WTC11 (cell line): Measurements from ENCODE around the gene IFNG-AS1. TPM values are rescaled to one million over a fixed set of nuclear protein-coding genes. Genes with fewer than 3 reads are reported as not detected.

ENCODE experiments used
- ATAC-seq: fragments of 200-7000 bp; cut with Tn5 transposase; 2 replicates; pipeline ENCODE4 v1.10.0; 2021; ENCODE audit warnings: mild to moderate bottlenecking, moderate library complexity
- CTCF ChIA-PET: fragments of 300-600 bp; sonication (Branson Sonifier 250); formaldehyde crosslinking; loops from one replicate; lab custom pipeline; 2021; ENCODE audit warnings: antibody characterized with exemption; lab: Charles Lee
- POLR2A ChIA-PET: fragments of 350-600 bp; sonication (Branson Sonifier 250); formaldehyde crosslinking; loops from one replicate; lab custom pipeline; 2021; ENCODE audit warnings: antibody characterized with exemption; lab: Charles Lee
- DNase-seq: peaks from one replicate; pipeline ENCODE4 v3.0.0; 2021; ENCODE audit warnings: low spot score
- H3K27ac Mint-ChIP-seq: 2 replicates; pipeline ENCODE4 v1.8.0; 2021; ENCODE audit warnings: mixed read lengths
- H3K27me3 Mint-ChIP-seq: 2 replicates; pipeline ENCODE4 v1.8.0; 2021; ENCODE audit warnings: low read depth, mild to moderate bottlenecking, moderate library complexity, mixed read lengths
- H3K36me3 Mint-ChIP-seq: 2 replicates; pipeline ENCODE4 v1.8.0; 2021; ENCODE audit warnings: mixed read lengths
- H3K4me1 Mint-ChIP-seq: 2 replicates; pipeline ENCODE4 v1.8.0; 2022; ENCODE audit warnings: mixed read lengths
- H3K4me3 Mint-ChIP-seq: 2 replicates; pipeline ENCODE4 v1.8.0; 2021; ENCODE audit warnings: mild to moderate bottlenecking, moderate library complexity, mixed read lengths
- H3K9me3 Mint-ChIP-seq: 2 replicates; pipeline ENCODE4 v1.8.0; 2021; ENCODE audit warnings: mixed read lengths
- ATF3 ChIP-seq: sonication (generic); formaldehyde crosslinking; conservative IDR thresholded peaks from 2 replicates; pipeline ENCODE4 v1.8.1; 2022; ENCODE audit warnings: mild to moderate bottlenecking, missing genetic modification reagents
- EMX1 ChIP-seq: fragments of 250-450 bp; sonication (Bioruptor Pico); IDR thresholded peaks from 2 replicates; pipeline ENCODE4 v1.8.0; 2021; ENCODE audit warnings: mild to moderate bottlenecking
- FOXJ3 ChIP-seq: sonication (generic); formaldehyde crosslinking; IDR thresholded peaks from 2 replicates; pipeline ENCODE4 v1.9.0; 2021; ENCODE audit warnings: missing genetic modification reagents, mild to moderate bottlenecking, borderline replicate concordance
- HMGA2 ChIP-seq: fragments of 250-450 bp; sonication (Bioruptor Pico); IDR thresholded peaks from 2 replicates; pipeline ENCODE4 v1.4.0; 2021; ENCODE audit warnings: mild to moderate bottlenecking, moderate library complexity
- IRF2 ChIP-seq: sonication (generic); formaldehyde crosslinking; IDR thresholded peaks from 2 replicates; pipeline ENCODE4 v1.8.0; 2022; ENCODE audit warnings: low read depth, missing genetic modification reagents, borderline replicate concordance
- MAX ChIP-seq: sonication (generic); formaldehyde crosslinking; IDR thresholded peaks from 2 replicates; pipeline ENCODE4 v1.8.0; 2022; ENCODE audit warnings: mild to moderate bottlenecking, missing genetic modification reagents
- MXD4 ChIP-seq: fragments of 250-450 bp; sonication (Bioruptor Pico); IDR thresholded peaks from 2 replicates; pipeline ENCODE4 v1.8.0; 2021; ENCODE audit warnings: mild to moderate bottlenecking, moderate library complexity, borderline replicate concordance
- NR1H2 ChIP-seq: sonication (generic); formaldehyde crosslinking; IDR thresholded peaks from 2 replicates; pipeline ENCODE4 v1.9.0; 2021; ENCODE audit warnings: mild to moderate bottlenecking, moderate library complexity, missing genetic modification reagents
- PRDM15 ChIP-seq: sonication (generic); formaldehyde crosslinking; IDR thresholded peaks from 2 replicates; pipeline ENCODE4 v1.8.0; 2022; ENCODE audit warnings: missing genetic modification reagents
- PRRX2 ChIP-seq: fragments of 250-450 bp; sonication (Bioruptor Pico); IDR thresholded peaks from 2 replicates; pipeline ENCODE4 v1.8.0; 2021; ENCODE audit warnings: mild to moderate bottlenecking
- SMAD3 ChIP-seq: sonication (generic); formaldehyde crosslinking; IDR thresholded peaks from 2 replicates; pipeline ENCODE4 v1.8.0; 2022; ENCODE audit warnings: missing genetic modification reagents, mild to moderate bottlenecking, borderline replicate concordance
- TCF7 ChIP-seq: sonication (generic); formaldehyde crosslinking; IDR thresholded peaks from 2 replicates; pipeline ENCODE4 v1.8.0; 2022; ENCODE audit warnings: mild to moderate bottlenecking, low read depth, missing genetic modification reagents, moderate library complexity
- USF2 ChIP-seq: sonication (generic); formaldehyde crosslinking; IDR thresholded peaks from 2 replicates; pipeline ENCODE4 v1.8.1; 2023; ENCODE audit warnings: mild to moderate bottlenecking, missing genetic modification reagents, moderate library complexity
- ZNF121 ChIP-seq: sonication (generic); formaldehyde crosslinking; IDR thresholded peaks from 2 replicates; pipeline ENCODE4 v1.8.0; 2023; ENCODE audit warnings: missing genetic modification reagents
- ZNF232 ChIP-seq: sonication (generic); formaldehyde crosslinking; IDR thresholded peaks from 2 replicates; pipeline ENCODE4 v1.8.0; 2022; ENCODE audit warnings: mild to moderate bottlenecking, missing genetic modification reagents
- ZNF416 ChIP-seq: fragments of 250-450 bp; sonication (Bioruptor Pico); IDR thresholded peaks from 2 replicates; pipeline ENCODE4 v1.9.0; 2021; ENCODE audit warnings: mild to moderate bottlenecking, inconsistent platforms
- ZNF512 ChIP-seq: sonication (generic); formaldehyde crosslinking; IDR thresholded peaks from 2 replicates; pipeline ENCODE4 v1.8.1; 2022; ENCODE audit warnings: missing genetic modification reagents, borderline replicate concordance
- total RNA-seq: library from RNA; stranded (reverse); gene quantifications from 3 replicates; pipeline ENCODE4 v1.2.3, GENCODE V29; 2021
- TF ChIP-seq, protein P1 (sequence below): sonication (generic); formaldehyde crosslinking; IDR thresholded peaks from 2 replicates; pipeline ENCODE4 v1.8.0; 2023; ENCODE audit warnings: mild to moderate bottlenecking, missing genetic modification reagents
- TF ChIP-seq, protein P2 (sequence below): sonication (generic); formaldehyde crosslinking; IDR thresholded peaks from 2 replicates; pipeline ENCODE4 v1.8.1; 2023; ENCODE audit warnings: mild to moderate bottlenecking, missing genetic modification reagents, moderate library complexity
- TF ChIP-seq, protein P3 (sequence below): fragments of 250-450 bp; sonication (Bioruptor Pico); IDR thresholded peaks from 2 replicates; pipeline ENCODE4 v1.9.0; 2021; ENCODE audit warnings: mild to moderate bottlenecking

The IFNG-AS1 gene
- total RNA-seq, 1 experiment from 2014 or later = not detected

DNA sequence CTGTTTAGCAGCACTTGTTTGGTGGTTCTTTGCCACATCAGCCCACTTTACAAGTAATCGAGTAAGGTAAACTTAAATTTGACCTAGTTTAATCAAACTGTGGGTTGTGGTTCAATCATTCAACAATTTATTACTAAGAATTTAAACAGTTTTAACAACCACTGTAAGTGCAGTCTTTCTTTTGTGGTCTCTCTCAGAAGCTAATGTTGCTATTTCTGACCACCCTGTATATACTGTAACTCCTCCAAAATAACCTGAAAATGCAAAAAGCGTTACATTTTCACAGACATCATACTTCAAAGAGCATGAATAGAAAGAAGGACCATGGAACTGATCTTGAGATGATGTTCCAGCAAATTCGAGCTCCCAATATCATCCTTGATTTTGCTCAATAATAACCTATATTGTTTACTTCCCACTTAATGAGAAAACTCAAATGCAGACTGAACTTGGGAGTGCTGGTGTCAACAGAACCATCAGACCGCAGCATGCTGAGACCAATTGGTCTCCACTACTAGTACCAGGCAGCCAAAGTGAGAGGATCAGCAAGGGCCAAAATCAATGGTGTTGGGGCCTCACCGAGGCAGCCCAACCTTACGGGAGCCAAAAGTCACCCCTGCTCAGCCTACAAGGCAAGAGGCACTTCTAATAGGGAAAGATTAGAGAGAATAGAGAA, 22.1 kb downstream of the IFNG-AS1 start:
- ChIA-PET CTCF (interaction anchor here (0.7 to 1.5 kb wide), 3 partner anchors 17 to 655 kb away, joined by 3 to 4 read pairs (median 4); no protein-coding TSS in a partner anchor), POLR2A (no interaction called here)
- no peak for DNase-seq
- Mint-ChIP-seq H3K36me3 (no peaks in the 10 kb centered on the region), H3K4me1 (peaks cover 15% of the 10 kb centered on the region), H3K27ac (no peak overlapping the region), H3K4me3 (no peak overlapping the region), H3K27me3 (no peaks in the 10 kb centered on the region), H3K9me3 (no peaks in the 10 kb centered on the region)
- no peak for TF ChIP-seq MAX (CRISPR knock-in tag)
- no peak for TF ChIP-seq ZNF121 (CRISPR knock-in tag)
- no peak for TF ChIP-seq ATF3 (CRISPR knock-in tag)
- no peak for TF ChIP-seq IRF2 (CRISPR knock-in tag)
- TF ChIP-seq ZNF512 (CRISPR knock-in tag) = no peak
- TF ChIP-seq, protein P1, sequence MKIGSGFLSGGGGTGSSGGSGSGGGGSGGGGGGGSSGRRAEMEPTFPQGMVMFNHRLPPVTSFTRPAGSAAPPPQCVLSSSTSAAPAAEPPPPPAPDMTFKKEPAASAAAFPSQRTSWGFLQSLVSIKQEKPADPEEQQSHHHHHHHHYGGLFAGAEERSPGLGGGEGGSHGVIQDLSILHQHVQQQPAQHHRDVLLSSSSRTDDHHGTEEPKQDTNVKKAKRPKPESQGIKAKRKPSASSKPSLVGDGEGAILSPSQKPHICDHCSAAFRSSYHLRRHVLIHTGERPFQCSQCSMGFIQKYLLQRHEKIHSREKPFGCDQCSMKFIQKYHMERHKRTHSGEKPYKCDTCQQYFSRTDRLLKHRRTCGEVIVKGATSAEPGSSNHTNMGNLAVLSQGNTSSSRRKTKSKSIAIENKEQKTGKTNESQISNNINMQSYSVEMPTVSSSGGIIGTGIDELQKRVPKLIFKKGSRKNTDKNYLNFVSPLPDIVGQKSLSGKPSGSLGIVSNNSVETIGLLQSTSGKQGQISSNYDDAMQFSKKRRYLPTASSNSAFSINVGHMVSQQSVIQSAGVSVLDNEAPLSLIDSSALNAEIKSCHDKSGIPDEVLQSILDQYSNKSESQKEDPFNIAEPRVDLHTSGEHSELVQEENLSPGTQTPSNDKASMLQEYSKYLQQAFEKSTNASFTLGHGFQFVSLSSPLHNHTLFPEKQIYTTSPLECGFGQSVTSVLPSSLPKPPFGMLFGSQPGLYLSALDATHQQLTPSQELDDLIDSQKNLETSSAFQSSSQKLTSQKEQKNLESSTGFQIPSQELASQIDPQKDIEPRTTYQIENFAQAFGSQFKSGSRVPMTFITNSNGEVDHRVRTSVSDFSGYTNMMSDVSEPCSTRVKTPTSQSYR (CRISPR knock-in tag) = no peak
- TF ChIP-seq, protein P2, sequence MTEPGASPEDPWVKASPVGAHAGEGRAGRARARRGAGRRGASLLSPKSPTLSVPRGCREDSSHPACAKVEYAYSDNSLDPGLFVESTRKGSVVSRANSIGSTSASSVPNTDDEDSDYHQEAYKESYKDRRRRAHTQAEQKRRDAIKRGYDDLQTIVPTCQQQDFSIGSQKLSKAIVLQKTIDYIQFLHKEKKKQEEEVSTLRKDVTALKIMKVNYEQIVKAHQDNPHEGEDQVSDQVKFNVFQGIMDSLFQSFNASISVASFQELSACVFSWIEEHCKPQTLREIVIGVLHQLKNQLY (CRISPR knock-in tag) = no peak
- TF ChIP-seq EMX1 = no peak
- no peak for TF ChIP-seq HMGA2 (CRISPR knock-in tag)
- TF ChIP-seq PRDM15 (CRISPR knock-in tag) = no peak
- TF ChIP-seq FOXJ3 (CRISPR knock-in tag) = no peak
- TF ChIP-seq TCF7 = no peak
- TF ChIP-seq ZNF416 (CRISPR knock-in tag) = no peak
- no peak for TF ChIP-seq SMAD3 (CRISPR knock-in tag)
- TF ChIP-seq, protein P3, sequence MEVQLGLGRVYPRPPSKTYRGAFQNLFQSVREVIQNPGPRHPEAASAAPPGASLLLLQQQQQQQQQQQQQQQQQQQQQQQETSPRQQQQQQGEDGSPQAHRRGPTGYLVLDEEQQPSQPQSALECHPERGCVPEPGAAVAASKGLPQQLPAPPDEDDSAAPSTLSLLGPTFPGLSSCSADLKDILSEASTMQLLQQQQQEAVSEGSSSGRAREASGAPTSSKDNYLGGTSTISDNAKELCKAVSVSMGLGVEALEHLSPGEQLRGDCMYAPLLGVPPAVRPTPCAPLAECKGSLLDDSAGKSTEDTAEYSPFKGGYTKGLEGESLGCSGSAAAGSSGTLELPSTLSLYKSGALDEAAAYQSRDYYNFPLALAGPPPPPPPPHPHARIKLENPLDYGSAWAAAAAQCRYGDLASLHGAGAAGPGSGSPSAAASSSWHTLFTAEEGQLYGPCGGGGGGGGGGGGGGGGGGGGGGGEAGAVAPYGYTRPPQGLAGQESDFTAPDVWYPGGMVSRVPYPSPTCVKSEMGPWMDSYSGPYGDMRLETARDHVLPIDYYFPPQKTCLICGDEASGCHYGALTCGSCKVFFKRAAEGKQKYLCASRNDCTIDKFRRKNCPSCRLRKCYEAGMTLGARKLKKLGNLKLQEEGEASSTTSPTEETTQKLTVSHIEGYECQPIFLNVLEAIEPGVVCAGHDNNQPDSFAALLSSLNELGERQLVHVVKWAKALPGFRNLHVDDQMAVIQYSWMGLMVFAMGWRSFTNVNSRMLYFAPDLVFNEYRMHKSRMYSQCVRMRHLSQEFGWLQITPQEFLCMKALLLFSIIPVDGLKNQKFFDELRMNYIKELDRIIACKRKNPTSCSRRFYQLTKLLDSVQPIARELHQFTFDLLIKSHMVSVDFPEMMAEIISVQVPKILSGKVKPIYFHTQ (CRISPR knock-in tag) = no peak
- no peak for TF ChIP-seq NR1H2 (CRISPR knock-in tag)
- TF ChIP-seq MXD4 (CRISPR knock-in tag) = no peak
- TF ChIP-seq PRRX2 (CRISPR knock-in tag) = no peak
- TF ChIP-seq USF2 (CRISPR knock-in tag) = no peak
- TF ChIP-seq ZNF232 (CRISPR knock-in tag) = no peak
- no peak for ATAC-seq
